H9 (cell line): Measurements from ENCODE around the gene GRIK1. TPM values are rescaled to one million over a fixed set of nuclear protein-coding genes. Genes with fewer than 3 reads are reported as not detected.

Source experiments
- DNase-seq: peaks from one replicate; pipeline ENCODE4 v3.0.0-alpha.2; 2017
- H2AFZ ChIP-seq: one replicate; pipeline ENCODE4 v1.6.1; 2013; ENCODE audit warnings: mild to moderate bottlenecking, low read length, control low read depth, moderate library complexity
- H2AK5ac ChIP-seq: 2 replicates; pipeline ENCODE4 v1.6.1; 2013; ENCODE audit warnings: low read length, control low read depth, mixed read lengths; ENCODE audit not compliant: insufficient read length
- H2BK120ac ChIP-seq: one replicate; pipeline ENCODE4 v1.6.1; 2013; ENCODE audit warnings: low read depth, mild to moderate bottlenecking, low read length, control low read depth, inconsistent platforms; ENCODE audit not compliant: poor library complexity, severe bottlenecking
- H2BK12ac ChIP-seq: 2 replicates; pipeline ENCODE4 v1.6.1; 2013; ENCODE audit warnings: low read length, control low read depth, mixed read lengths, low read depth; ENCODE audit not compliant: insufficient read length
- H2BK15ac ChIP-seq: 2 replicates; pipeline ENCODE4 v1.6.1; 2013; ENCODE audit warnings: low read depth, low read length, control low read depth
- H2BK20ac ChIP-seq: one replicate; pipeline ENCODE4 v1.6.1; 2013; ENCODE audit warnings: low read depth, mild to moderate bottlenecking, low read length, control low read depth, inconsistent platforms; ENCODE audit not compliant: poor library complexity, severe bottlenecking
- H2BK5ac ChIP-seq: 2 replicates; pipeline ENCODE4 v1.6.1; 2013; ENCODE audit warnings: low read length, control low read depth, mixed read lengths; ENCODE audit not compliant: insufficient read length
- H3K14ac ChIP-seq: 2 replicates; pipeline ENCODE4 v1.6.1; 2013; ENCODE audit warnings: low read length, control low read depth; ENCODE audit not compliant: insufficient read depth
- H3K18ac ChIP-seq: 2 replicates; pipeline ENCODE4 v1.6.1; 2013; ENCODE audit warnings: low read depth, mild to moderate bottlenecking, mixed read lengths, low read length, control low read depth; ENCODE audit not compliant: insufficient read length
- H3K23ac ChIP-seq: 2 replicates; pipeline ENCODE4 v1.6.1; 2013; ENCODE audit warnings: low read length, control low read depth, mixed read lengths, low read depth; ENCODE audit not compliant: insufficient read length
- H3K23me2 ChIP-seq: 2 replicates; pipeline ENCODE4 v1.6.1; 2013; ENCODE audit warnings: low read depth, mild to moderate bottlenecking, mixed read lengths, low read length, control low read depth; ENCODE audit not compliant: insufficient read length, poor library complexity, severe bottlenecking
- H3K27ac ChIP-seq: 2 replicates; pipeline ENCODE4 v1.5.1; 2013; ENCODE audit warnings: low read length, control low read depth, mixed read lengths, low read depth; ENCODE audit not compliant: insufficient read length
- H3K27me3 ChIP-seq: 2 replicates; pipeline ENCODE4 v1.6.1; 2013; ENCODE audit warnings: low read length, control low read depth, inconsistent platforms; ENCODE audit not compliant: insufficient read depth
- H3K4ac ChIP-seq: 2 replicates; pipeline ENCODE4 v1.6.1; 2013; ENCODE audit warnings: low read depth, mild to moderate bottlenecking, control low read depth, inconsistent platforms, low read length, moderate library complexity
- H3K4me1 ChIP-seq: 2 replicates; pipeline ENCODE4 v1.6.1; 2013; ENCODE audit warnings: low read length, control low read depth, inconsistent platforms; ENCODE audit not compliant: insufficient read depth
- H3K4me2 ChIP-seq: 2 replicates; pipeline ENCODE4 v1.6.1; 2013; ENCODE audit warnings: low read length, control low read depth, mixed read lengths; ENCODE audit not compliant: insufficient read length, insufficient read depth
- H3K56ac ChIP-seq: 2 replicates; pipeline ENCODE4 v1.6.1; 2013; ENCODE audit warnings: low read depth, mild to moderate bottlenecking, mixed read lengths, low read length, control low read depth; ENCODE audit not compliant: insufficient read length
- H3K79me1 ChIP-seq: 2 replicates; pipeline ENCODE4 v1.6.1; 2013; ENCODE audit warnings: low read depth, mild to moderate bottlenecking, moderate library complexity, low read length, control low read depth, inconsistent platforms; ENCODE audit not compliant: insufficient read depth, poor library complexity, severe bottlenecking
- H3K79me2 ChIP-seq: 2 replicates; pipeline ENCODE4 v1.6.1; 2013; ENCODE audit warnings: low read length, control low read depth, inconsistent platforms; ENCODE audit not compliant: insufficient read depth
- H3K9ac ChIP-seq: 2 replicates; pipeline ENCODE4 v1.6.1; 2013; ENCODE audit warnings: low read length, control low read depth, mixed read lengths; ENCODE audit not compliant: insufficient read length; ENCODE audit errors: extremely low read depth
- H3K9me3 ChIP-seq: one replicate; pipeline ENCODE4 v1.6.1; 2013; ENCODE audit warnings: low read depth, low read length, inconsistent platforms; ENCODE audit not compliant: control insufficient read depth
- H3T11ph ChIP-seq: one replicate; pipeline ENCODE4 v1.6.1; 2013; ENCODE audit warnings: mild to moderate bottlenecking, low read length, control low read depth, inconsistent platforms
- H4K20me1 ChIP-seq: one replicate; pipeline ENCODE4 v1.6.1; 2013; ENCODE audit not compliant: control insufficient read depth, insufficient read length, insufficient read depth
- H4K5ac ChIP-seq: 2 replicates; pipeline ENCODE4 v1.6.1; 2013; ENCODE audit warnings: low read depth, mild to moderate bottlenecking, mixed read lengths, low read length, control low read depth; ENCODE audit not compliant: insufficient read length
- H4K8ac ChIP-seq: replicated peaks from 2 replicates; pipeline ENCODE4 v1.6.1; 2013; ENCODE audit warnings: low read length, control low read depth, mixed read lengths, low read depth; ENCODE audit not compliant: insufficient read length
- H4K91ac ChIP-seq: 2 replicates; pipeline ENCODE4 v1.6.1; 2013; ENCODE audit warnings: low read depth, mild to moderate bottlenecking, moderate library complexity, mixed read lengths, low read length, control low read depth; ENCODE audit not compliant: insufficient read length
- H3K27ac Mint-ChIP-seq, 3 experiments: 2 replicates in 2 of 3; 3 replicates in 1 of 3; pipeline ENCODE4 v1.8.0; 2020 to 2021; ENCODE audit warnings: mixed read lengths in 3 of 3, mild to moderate bottlenecking in 1 of 3, moderate library complexity in 1 of 3
- H3K27me3 Mint-ChIP-seq: 2 replicates; pipeline ENCODE4 v1.8.0; 2021; ENCODE audit warnings: low read depth, mild to moderate bottlenecking, moderate library complexity, mixed read lengths
- H3K36me3 Mint-ChIP-seq, 3 experiments: 2 replicates in 2 of 3; 3 replicates in 1 of 3; pipeline ENCODE4 v1.8.0; 2020 to 2021; ENCODE audit warnings: low read depth in 3 of 3, mixed read lengths in 3 of 3; ENCODE audit not compliant: insufficient read depth in 1 of 3
- H3K4me1 Mint-ChIP-seq, 2 experiments: 2 replicates each; pipeline ENCODE4 v1.8.0; 2020; ENCODE audit warnings: mixed read lengths in 2 of 2
- H3K4me3 Mint-ChIP-seq, 2 experiments: 2 replicates in 1 of 2; 3 replicates in 1 of 2; pipeline ENCODE4 v1.8.0; 2020 to 2021; ENCODE audit warnings: mild to moderate bottlenecking in 2 of 2, mixed read lengths in 2 of 2, moderate library complexity in 1 of 2
- H3K9me3 Mint-ChIP-seq, 2 experiments: 2 replicates in 1 of 2; 3 replicates in 1 of 2; pipeline ENCODE4 v1.8.0; 2020; ENCODE audit warnings: mild to moderate bottlenecking in 2 of 2, mixed read lengths in 2 of 2, moderate library complexity in 1 of 2
- WGBS: extraction: QIAGEN DNeasy Blood & Tissue Kit; methylation state at CpG from one replicate; pipeline ENCODE4 v1.1.7; 2013; ENCODE audit warnings: missing lambda C conversion rate, low lambda C conversion rate, mixed read lengths; ENCODE audit not compliant: insufficient read length; ENCODE audit errors: extremely low coverage; 5-methylcytosine and 5-hydroxymethylcytosine counted together
- total RNA-seq: library from RNA; stranded (reverse); gene quantifications from 2 replicates; pipeline ENCODE4 v1.2.1, GENCODE V29; 2021
- TF ChIP-seq, protein P1 (sequence below): fragments of 200-600 bp; sonication (generic); conservative IDR thresholded peaks from 3 replicates; pipeline ENCODE4 v1.8.0; 2021; ENCODE audit warnings: antibody characterized with exemption, mild to moderate bottlenecking

Gene GRIK1
- total RNA-seq, 1 experiment from 2014 or later, result not detected

DNA sequence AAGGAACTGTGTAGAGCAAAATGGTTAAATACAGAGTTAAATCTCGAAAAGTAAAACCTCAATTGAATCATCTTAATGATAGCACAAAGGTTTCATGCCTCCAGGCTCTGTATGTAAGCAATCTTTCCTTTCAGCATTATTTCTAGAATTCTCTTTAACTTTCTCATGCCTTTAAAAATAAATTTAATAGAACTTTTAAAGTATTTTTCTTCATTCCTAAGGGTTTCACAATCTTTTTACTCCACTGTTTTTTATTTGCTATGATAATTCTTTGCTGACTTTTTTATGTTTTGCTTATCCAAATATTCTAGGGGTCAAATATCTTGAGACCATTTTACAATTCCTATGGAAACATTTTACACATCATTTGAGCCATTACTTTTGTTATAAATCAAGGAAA, 353.1 kb downstream of the GRIK1 start:
- Histone ChIP-seq H2BK15ac (no peak overlapping the region), H4K20me1 (no peaks in the 10 kb centered on the region), H3K23me2 (no peaks in the 10 kb centered on the region), H3K14ac (no peak overlapping the region), H3K79me2 (no peaks in the 10 kb centered on the region), H3K4me2 (no peak overlapping the region), H3K4ac (no peak overlapping the region), H3K79me1 (no peaks in the 10 kb centered on the region), H3K27me3 (no peaks in the 10 kb centered on the region), H3K27ac (no peak overlapping the region), H3K56ac (no peak overlapping the region), H2BK5ac (no peak overlapping the region), H3K9ac (no peak overlapping the region), H4K5ac (no peak overlapping the region), H2AFZ (no peak overlapping the region), H4K91ac (no peak overlapping the region), H3K4me1 (no peaks in the 10 kb centered on the region; the same call in 1 of the 2 replicates), H2BK20ac (no peak overlapping the region), H4K8ac (no peak overlapping the region), H2BK12ac (no peak overlapping the region), H2AK5ac (no peak overlapping the region), H3K23ac (no peak overlapping the region), H2BK120ac (no peak overlapping the region), H3K9me3 (no peaks in the 10 kb centered on the region), H3T11ph (no peak overlapping the region), H3K18ac (no peak overlapping the region)
- Mint-ChIP-seq H3K4me3 (no peak overlapping the region), H3K4me1 (peaks cover 2 to 6% of the 10 kb centered on the region in 2 experiments), H3K9me3 (no peaks in the 10 kb centered on the region; a peak in 1 of 5 replicates), H3K27ac (no peak overlapping the region), H3K27me3 (no peaks in the 10 kb centered on the region), H3K36me3 (no peaks in the 10 kb centered on the region; a peak in 1 of 7 replicates)
- TF ChIP-seq, protein P1, sequence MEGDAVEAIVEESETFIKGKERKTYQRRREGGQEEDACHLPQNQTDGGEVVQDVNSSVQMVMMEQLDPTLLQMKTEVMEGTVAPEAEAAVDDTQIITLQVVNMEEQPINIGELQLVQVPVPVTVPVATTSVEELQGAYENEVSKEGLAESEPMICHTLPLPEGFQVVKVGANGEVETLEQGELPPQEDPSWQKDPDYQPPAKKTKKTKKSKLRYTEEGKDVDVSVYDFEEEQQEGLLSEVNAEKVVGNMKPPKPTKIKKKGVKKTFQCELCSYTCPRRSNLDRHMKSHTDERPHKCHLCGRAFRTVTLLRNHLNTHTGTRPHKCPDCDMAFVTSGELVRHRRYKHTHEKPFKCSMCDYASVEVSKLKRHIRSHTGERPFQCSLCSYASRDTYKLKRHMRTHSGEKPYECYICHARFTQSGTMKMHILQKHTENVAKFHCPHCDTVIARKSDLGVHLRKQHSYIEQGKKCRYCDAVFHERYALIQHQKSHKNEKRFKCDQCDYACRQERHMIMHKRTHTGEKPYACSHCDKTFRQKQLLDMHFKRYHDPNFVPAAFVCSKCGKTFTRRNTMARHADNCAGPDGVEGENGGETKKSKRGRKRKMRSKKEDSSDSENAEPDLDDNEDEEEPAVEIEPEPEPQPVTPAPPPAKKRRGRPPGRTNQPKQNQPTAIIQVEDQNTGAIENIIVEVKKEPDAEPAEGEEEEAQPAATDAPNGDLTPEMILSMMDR, result no peak
- no peak for DNase-seq
- no CpG with 5 or more reads among the region's 1 CpG for WGBS
